Inferior parietal cortex (tissue), 1 donor: ENCODE measurements around the gene CDC42EP5.
A peak's percentile ranks its signal among the peaks of the same experiment; 100 is the strongest.

Source experiments
- DNase-seq: peaks from one replicate; pipeline ENCODE4 v3.0.0-alpha.2; 2016; ENCODE audit errors: extremely low spot score

Gene CDC42EP5

DNA sequence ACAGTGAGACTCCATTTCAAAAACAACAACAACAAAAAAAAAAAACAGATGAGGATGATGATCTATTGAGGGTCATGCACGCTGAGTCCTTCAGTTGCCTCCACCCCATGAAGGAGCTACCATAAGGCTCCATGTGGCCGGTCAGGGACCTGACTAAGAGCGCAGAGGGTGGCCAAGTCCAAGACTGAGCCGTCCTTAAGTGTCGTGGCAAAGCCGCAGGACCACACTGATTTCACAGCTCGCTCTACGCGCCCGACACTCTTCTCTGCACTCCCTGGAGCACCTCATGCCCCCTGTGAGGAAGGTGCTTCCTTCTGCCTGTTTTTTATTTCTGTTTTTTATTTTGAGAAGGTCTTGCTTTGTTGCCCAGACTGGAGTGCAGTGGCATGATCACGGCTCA is 45.5 kb downstream of the CDC42EP5 start:
- no peak for DNase-seq

GRCh38 chr19:54426291-54426931 is 46.7 kb downstream of the CDC42EP5 start:
- no peak for DNase-seq

DNA sequence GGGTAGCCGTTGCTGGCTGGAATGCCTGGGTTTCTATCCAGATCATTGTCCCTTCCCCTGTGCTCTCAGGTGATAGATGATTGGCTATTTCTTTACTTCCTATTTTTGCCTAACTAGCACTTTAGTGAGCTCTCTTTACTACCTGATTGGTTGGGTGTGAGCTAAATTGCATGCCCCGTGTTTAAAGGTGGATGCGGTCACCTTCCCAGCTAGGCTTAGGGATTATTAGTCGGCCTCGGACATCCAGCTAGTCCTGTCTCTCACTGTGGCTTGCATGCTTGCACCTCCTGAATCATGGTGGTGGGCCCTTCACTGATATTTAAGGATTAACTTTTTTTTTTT is 47.7 kb downstream of the CDC42EP5 start:
- no peak for DNase-seq

GRCh38 chr19:54424660-54425381 is 48.3 kb downstream of the CDC42EP5 start:
- no peak for DNase-seq

GRCh38 chr19:54424201-54424600 is 48.9 kb downstream of the CDC42EP5 start:
- DNase-seq, result no peak

GRCh38 chr19:54422136-54422535 is 51.0 kb downstream of the CDC42EP5 start:
- no peak for DNase-seq

GRCh38 chr19:54421521-54421920 is 51.6 kb downstream of the CDC42EP5 start:
- DNase-seq, result no peak

DNA sequence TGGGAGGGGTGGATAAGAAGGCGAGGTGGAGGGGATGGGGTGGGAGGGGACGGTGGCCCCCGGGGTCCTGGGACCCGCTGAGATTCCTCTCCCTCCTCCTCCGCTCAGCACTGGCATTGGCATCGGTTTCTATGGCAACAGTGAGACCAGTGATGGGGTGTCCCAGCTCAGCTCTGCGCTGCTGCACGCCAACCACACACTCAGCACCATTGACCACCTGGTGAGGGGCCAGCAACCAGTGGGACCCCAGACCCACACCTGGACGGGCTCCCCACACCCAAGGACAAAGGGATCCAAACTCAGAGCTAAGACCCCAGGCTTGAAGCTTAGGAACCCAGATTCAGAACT is 52.0 kb downstream of the CDC42EP5 start:
- no peak for DNase-seq

DNA sequence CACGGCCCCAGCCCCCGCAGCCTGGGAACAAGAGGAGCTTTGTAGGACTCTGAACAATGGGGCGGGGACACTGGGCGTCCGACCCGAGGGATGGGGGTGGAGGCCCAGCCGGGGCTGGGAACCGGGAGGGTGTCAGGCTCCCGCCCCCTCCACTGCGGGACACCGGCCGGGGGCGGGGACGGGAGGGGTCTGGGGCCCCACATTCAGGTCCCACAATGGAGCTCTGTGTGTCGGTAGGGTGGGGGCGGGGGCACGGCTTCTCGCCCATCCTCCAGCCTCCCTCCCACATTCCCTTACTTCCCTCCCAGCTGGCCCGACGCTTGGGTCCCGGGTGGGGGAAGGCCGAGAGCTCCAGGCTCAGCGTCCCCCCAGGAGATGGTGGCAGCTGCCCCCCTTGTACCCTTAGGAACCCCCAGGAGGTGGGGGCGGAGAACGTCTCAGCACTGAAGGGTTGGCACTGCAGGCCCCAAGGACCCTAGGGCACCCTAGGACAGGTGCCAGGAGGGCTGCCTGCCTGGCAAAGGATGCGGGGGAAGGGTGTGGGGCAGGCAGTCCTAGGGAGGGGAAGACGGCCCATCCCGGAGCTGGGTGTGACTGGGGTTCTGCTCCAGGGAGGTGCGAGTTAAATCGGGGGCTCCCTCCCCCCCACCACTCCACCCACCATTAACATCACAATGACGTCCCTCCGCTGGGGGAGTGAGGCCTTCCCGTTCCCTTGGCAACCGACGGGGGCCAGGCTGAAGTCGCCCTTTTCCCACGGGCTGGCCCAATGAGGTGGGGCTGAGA is 52.5 kb downstream of the CDC42EP5 start:
- DNase-seq, result peak; percentile 87

DNA sequence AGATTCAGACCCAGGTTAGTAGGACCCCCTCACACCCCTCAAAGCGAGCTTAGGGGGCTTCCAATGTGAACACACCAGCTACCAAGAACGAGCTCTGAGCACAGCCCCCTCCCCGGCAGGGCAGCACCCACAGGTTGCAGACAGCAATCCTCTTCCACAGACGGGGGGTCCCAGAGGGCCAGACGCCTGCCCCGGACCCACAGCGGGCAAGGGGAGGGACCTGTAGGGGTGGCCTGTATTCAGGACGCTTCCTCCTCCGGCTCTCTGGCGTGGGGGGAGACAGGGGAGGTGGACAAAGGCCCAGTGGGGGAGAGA is 53.1 kb downstream of the CDC42EP5 start:
- DNase-seq, result no peak

GRCh38 chr19:54418930-54419800 is 53.9 kb downstream of the CDC42EP5 start:
- no peak for DNase-seq

- no peak for DNase-seq
Measured at GRCh38 chr19:54418030-54418929, 54.8 kb downstream of the CDC42EP5 start.

DNA sequence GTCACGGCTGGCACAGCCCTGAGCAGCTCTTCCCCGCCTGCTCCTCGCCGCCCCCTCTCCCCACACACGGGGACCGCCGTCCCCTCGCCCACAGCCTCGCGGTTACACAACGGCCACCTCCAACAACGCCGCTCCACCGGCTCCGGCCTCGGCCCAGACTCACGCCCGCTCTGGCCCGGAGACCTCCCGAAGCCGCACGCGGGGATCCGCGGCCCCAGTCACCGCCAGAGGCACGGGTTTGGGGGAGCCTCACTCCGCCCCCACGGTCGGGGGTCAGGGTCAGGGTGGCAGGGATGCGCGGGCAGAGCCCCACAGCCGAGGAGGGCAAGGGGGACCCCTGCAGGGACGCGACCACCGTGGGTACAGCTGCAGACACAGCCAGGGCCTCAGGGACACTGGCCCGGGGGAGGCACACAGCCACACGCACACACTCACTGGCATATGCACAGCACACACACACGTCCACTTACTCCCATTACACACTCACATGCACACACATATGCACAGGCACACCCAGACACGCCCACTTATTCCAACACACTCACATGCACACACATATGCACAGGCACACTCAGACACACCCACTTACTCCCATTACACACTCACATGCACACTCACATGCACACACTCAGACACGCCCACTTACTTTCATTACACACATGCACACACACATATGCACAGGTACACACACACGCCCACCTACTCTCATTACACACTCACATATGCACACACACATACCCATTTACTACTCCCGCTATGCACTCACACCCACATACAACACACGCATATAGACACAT is 56.2 kb downstream of the CDC42EP5 start:
- DNase-seq, result no peak

DNA sequence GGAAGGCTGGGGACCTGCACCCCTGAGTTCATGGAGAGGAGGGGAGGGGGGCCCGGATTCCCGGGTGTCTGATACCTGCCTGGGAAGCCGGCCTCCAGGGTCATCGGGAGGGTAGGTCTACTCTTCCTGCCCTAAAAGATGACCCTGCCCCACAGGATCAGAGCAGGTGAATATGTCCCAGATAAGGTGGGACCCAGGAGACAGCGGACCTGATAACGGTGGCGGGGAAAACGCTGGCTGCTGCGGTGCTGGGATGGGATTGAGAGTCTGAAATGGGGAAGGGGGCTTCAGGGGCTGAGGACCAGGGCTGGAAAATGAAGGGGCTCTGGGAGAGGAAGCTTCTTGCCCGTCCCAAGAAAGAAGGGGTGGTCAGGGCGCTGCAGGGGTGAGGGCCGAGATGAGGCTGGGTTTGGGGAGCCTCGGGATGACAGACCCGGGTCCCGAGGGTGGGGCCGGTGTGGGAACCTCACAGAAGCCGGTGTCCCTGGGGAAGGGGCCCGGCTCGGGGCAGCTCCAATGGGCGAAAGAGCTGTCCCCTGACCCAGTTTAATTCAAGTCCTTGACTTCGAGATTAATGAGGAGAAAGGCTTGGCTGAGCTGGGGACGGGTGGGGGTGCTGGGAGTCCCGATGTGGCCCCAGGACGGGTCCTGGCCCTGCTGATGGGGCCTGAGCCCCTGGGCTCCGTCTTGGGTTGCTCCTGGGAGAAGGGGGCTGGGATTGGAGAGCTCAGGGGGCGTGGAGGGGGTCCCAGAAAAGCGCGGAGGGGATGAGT is 57.0 kb downstream of the CDC42EP5 start:
- DNase-seq, result no peak

GRCh38 chr19:54415208-54415900 is 57.7 kb downstream of the CDC42EP5 start, which contains the start of gene TTYH1:
Gene TTYH1 (plus strand): TSS chr19:54415464. CDS start chr19:54415553, 89 bp downstream.
- no peak for DNase-seq
